WERI-Rb-1 (cell line): ENCODE data around the gene COL9A2.

Experiments
- DNase-seq: peaks from one replicate; pipeline ENCODE4 v3.0.0-alpha.2; 2020
- H3K27ac ChIP-seq: fragments of 250-450 bp; sonication (Bioruptor Pico); 2 replicates; pipeline ENCODE4 v1.5.1; 2020; ENCODE audit warnings: mild to moderate bottlenecking, moderate library complexity
- H3K27me3 ChIP-seq: fragments of 250-450 bp; sonication (Bioruptor Pico); 2 replicates; pipeline ENCODE4 v1.5.1; 2021; ENCODE audit warnings: mild to moderate bottlenecking, low read depth, moderate library complexity; ENCODE audit not compliant: insufficient read depth, severe bottlenecking
- H3K36me3 ChIP-seq: fragments of 250-450 bp; sonication (Bioruptor Pico); 2 replicates; pipeline ENCODE4 v1.5.1; 2020; ENCODE audit warnings: mild to moderate bottlenecking, moderate library complexity
- H3K4me3 ChIP-seq: 2 replicates; pipeline ENCODE4 v1.5.1; 2011; ENCODE audit warnings: low read depth, mild to moderate bottlenecking, control low read depth, low read length
- H3K9me3 ChIP-seq: fragments of 250-450 bp; sonication (Bioruptor Pico); 2 replicates; pipeline ENCODE4 v1.5.1; 2021; ENCODE audit warnings: mild to moderate bottlenecking, moderate library complexity; ENCODE audit not compliant: severe bottlenecking
- TF ChIP-seq, protein P1 (sequence below): IDR thresholded peaks from 2 replicates; pipeline ENCODE4 v1.5.1; 2011; ENCODE audit warnings: low read depth, mild to moderate bottlenecking, control low read depth, inconsistent platforms, low read length

The COL9A2 gene

GRCh38 chr1:40308036-40308727 lies 8.9 kb downstream of the COL9A2 start:
- TF ChIP-seq, protein P1, sequence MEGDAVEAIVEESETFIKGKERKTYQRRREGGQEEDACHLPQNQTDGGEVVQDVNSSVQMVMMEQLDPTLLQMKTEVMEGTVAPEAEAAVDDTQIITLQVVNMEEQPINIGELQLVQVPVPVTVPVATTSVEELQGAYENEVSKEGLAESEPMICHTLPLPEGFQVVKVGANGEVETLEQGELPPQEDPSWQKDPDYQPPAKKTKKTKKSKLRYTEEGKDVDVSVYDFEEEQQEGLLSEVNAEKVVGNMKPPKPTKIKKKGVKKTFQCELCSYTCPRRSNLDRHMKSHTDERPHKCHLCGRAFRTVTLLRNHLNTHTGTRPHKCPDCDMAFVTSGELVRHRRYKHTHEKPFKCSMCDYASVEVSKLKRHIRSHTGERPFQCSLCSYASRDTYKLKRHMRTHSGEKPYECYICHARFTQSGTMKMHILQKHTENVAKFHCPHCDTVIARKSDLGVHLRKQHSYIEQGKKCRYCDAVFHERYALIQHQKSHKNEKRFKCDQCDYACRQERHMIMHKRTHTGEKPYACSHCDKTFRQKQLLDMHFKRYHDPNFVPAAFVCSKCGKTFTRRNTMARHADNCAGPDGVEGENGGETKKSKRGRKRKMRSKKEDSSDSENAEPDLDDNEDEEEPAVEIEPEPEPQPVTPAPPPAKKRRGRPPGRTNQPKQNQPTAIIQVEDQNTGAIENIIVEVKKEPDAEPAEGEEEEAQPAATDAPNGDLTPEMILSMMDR, result no peak
- Histone ChIP-seq H3K4me3 (no peak overlapping the region), H3K9me3 (no peaks in the 10 kb centered on the region), H3K36me3 (no peaks in the 10 kb centered on the region), H3K27me3 (no peaks in the 10 kb centered on the region), H3K27ac (no peak overlapping the region)
- DNase-seq, result no peak

DNA sequence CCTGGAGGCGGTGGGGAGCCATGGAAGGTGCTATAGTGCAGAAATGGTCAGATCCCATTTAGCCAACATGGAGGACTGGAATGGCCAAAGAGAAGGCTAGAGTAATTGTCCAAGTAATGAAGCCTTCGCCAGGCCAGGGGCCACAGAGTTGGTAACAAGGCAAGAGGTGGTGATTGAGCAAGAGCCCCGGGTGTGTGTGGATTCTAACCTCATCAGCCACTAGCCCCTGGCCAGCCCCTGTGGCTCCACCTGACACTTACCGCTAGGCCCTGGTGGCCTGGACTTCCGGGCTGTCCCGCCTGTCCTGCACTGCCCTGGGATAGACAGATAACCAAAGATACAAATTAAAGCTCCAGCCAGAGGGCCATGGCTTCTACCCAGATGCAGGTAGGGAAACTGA lies 9.9 kb downstream of the COL9A2 start:
- DNase-seq, result no peak
- no peaks in the 10 kb centered on the region for H3K9me3 ChIP-seq
- H3K4me3 ChIP-seq, result no peak overlapping the region
- no peaks in the 10 kb centered on the region for H3K27me3 ChIP-seq
- H3K27ac ChIP-seq, result no peak overlapping the region
- H3K36me3 ChIP-seq, result no peaks in the 10 kb centered on the region
- TF ChIP-seq, protein P1, result no peak

DNA sequence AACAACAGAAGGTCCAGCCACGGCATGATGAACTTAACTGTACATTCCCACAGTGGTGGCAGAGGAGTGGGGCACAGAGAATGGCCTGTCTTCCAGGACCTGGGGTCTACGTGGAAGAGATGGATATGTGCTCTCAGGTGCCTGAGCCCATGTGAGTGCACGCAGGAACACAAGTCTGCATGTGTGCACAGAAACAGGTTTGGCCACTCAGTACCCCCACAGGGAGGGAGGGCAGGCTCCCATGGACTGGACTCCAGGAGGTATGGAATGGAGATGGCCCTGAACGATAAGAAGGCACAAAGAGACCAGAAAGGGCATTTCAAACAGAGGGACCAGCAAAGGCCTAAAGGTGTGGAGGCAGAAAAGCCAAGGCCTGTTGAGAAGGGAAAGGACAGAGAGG lies 10.8 kb downstream of the COL9A2 start:
- TF ChIP-seq, protein P1, result no peak

DNA sequence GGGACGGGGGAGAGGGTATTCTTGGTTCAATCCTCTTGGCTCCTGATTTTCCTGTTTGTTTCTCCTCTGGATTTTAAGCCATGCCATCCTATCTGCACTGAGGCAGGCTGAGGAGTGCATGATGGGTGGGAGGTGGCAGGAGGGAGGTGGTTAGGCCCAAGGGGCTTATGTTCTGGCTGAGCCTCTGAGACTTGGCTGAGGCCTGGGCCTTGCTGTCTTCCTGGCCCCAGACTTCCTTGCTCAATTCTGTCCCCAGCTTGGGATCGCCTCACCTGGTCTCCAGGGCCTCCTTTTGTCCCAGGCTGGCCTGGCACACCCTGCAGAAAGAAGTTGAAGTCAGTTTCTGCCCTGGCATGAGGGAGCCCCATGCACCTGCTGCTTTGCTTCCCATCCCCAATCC lies 11.2 kb downstream of the COL9A2 start:
- Histone ChIP-seq H3K36me3 (no peaks in the 10 kb centered on the region), H3K9me3 (no peaks in the 10 kb centered on the region), H3K27ac (no peak overlapping the region), H3K27me3 (no peaks in the 10 kb centered on the region), H3K4me3 (no peak overlapping the region)
- TF ChIP-seq, protein P1, result no peak
- no peak for DNase-seq

More for the DNA sequence above, 10.8 kb downstream of the COL9A2 start:
- Histone ChIP-seq H3K36me3 (no peaks in the 10 kb centered on the region), H3K27me3 (no peaks in the 10 kb centered on the region), H3K9me3 (no peaks in the 10 kb centered on the region), H3K4me3 (no peak overlapping the region), H3K27ac (no peak overlapping the region)
- DNase-seq, result no peak

DNA sequence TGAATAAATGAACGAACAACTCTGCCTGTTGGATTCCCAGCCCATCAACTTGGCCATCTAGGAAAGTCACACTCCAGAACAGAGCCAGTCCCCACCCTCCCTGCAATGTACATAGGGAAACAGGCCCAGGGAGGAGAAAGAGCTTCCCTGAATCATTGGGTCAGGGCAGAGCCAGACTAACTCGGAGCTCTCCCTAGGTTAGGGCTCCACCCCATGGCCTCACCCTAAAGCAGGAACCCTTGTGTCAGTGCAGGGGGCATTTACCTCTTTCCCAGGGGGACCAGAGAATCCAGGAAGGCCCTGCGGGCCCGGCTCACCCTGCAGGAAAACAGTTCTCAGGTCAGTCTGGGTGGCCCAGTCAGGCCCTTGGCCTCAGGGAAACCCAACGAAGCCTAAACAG lies 11.6 kb downstream of the COL9A2 start:
- H3K27me3 ChIP-seq, result no peaks in the 10 kb centered on the region
- no peaks in the 10 kb centered on the region for H3K9me3 ChIP-seq
- peak; percentile 64 for DNase-seq
- H3K36me3 ChIP-seq, result no peaks in the 10 kb centered on the region
- no peak overlapping the region; the same call in 1 of the 2 replicates for H3K27ac ChIP-seq
- no peak overlapping the region for H3K4me3 ChIP-seq
- TF ChIP-seq, protein P1, result peak; percentile 85

DNA sequence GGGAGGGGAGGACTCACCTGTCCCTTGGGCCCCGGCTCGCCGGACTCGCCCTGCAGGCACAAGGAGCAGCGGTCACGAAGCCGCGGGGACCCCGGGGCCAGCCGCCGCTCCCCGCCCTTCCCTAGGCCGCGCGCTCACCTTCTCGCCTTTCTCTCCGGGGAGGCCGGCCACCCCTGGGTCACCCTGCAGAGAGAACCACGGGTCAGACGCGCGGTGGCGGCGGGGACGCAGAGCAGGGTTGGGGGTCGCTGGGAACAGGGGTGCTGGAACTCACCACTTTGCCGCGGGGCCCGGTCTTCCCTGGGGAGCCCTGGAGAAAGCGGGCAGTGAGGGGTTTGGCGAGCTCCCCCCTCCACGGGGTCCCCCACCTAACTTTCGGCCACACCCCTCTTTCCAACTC lies 13.3 kb downstream of the COL9A2 start:
- Histone ChIP-seq H3K27me3 (no peaks in the 10 kb centered on the region), H3K36me3 (no peaks in the 10 kb centered on the region), H3K9me3 (no peaks in the 10 kb centered on the region), H3K4me3 (no peak overlapping the region), H3K27ac (peak overlapping the region; percentile 81)
- no peak for DNase-seq
- TF ChIP-seq, protein P1, result no peak
